ENCODE measurements around the gene GORASP2.
"Not testable (repeated sequence)": the region's sequence is repeated elsewhere in the genome, so short reads cannot be mapped to it uniquely, and the experiment has no call there.

GORASP2 gene

DNA sequence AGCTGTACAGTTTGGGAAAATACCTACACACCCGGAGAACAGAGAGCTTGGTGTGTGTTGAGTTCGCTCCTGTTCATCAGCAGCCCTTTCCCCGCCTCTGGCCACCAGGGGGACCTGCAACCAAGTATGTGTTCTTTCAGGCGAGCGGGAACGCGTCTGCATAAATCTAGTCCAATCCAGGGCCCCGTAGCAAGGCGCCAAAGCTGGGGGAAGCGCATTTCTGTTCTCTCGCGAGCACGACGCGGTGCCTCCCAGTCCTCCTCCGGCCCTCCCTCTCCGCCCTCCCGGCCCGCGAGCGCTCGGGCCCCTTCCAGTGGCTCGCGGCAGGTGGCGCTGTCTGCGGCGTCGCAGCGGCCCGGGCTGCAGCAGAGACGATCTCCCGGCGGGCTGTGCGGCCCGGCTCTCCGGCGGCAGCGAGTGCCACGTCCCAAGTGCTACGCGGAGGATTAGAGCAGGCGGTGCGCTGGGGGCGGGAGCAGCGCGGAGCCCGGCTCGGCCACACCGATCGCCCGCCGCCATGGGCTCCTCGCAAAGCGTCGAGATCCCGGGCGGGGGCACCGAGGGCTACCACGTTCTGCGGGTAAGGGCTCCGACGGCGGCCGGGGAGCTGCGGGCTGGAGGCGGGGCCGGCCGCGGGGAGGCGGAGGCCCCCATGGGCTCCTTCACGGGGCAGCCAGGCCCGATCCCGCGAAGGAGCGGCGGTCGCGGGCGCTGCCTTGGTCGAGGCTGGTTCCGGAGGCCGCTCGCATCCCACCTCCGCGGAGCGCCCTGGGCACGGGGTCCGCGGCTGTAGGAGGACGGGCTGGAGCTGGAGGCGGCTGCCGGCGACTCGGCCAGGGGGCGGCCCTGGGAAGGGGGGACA is at the start of gene GORASP2:
GORASP2 (plus strand) TSS at position 430 of the 862 bp plus-strand sequence; CDS start at position 518, 88 bp downstream.
- DNase-seq (ENCODE audit: low spot score), result peak; percentile 99

DNA sequence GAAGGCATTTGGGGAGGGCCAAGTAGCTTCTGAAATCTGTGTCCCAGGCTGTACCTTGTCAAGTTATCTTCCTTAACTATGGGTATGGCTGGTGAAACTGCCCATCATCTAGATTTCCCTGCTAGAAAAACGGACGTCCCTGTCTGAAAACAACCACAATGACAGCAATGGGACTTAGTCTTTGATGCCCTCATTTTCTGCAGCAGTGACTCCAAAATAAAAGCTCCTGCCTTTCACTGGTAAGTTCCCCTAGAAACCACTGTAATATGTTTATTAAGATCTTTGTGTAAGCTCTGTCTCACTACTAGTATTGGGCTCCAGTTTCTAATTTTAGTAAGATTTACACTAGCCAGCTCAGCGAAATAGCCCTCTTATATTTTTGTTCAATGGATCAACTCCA is 47.2 kb upstream of the GORASP2 start:
- no peak for DNase-seq (ENCODE audit: low spot score)

DNA sequence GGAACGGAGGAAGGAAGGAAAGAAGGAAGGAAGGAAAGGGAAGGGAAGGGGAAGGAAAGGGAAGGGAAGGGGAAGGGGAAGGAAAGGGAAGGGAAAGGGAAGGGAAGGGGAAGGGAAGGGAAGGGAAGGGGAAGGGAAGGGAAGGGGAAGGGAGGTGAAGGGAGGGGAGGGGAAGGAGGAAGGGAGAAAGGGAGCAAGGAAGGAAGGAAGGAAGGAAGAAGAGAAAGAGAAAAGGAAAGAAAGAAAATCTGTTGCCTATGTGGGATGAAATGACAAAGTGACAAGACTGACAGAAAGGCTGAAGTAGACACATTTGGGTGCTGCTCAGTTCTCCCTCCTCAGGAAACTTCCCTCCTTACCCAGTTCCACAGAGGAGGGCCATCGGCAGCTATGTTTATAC is 46.3 kb upstream of the GORASP2 start:
- no peak for DNase-seq (ENCODE audit: low spot score)

DNA sequence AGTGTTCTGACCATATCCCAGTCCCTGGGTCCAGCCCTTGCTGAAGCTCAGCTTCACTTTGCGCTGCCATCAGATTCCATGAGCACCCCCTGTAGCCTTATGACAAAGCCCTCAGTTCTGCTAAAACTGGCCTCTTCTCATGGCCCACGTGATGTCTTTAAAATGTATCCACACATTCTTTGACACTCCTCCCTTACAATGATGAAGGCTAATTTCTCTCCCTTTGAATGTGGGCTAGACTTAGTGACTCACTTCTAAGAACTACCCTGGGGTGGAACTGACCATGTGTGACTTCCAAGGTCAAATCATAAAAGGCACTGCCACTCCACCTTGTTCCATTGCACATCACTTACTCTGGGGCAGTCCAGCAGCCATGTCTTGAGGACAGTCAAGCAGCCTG is 45.4 kb upstream of the GORASP2 start:
- DNase-seq (ENCODE audit: low spot score), result no peak

DNA sequence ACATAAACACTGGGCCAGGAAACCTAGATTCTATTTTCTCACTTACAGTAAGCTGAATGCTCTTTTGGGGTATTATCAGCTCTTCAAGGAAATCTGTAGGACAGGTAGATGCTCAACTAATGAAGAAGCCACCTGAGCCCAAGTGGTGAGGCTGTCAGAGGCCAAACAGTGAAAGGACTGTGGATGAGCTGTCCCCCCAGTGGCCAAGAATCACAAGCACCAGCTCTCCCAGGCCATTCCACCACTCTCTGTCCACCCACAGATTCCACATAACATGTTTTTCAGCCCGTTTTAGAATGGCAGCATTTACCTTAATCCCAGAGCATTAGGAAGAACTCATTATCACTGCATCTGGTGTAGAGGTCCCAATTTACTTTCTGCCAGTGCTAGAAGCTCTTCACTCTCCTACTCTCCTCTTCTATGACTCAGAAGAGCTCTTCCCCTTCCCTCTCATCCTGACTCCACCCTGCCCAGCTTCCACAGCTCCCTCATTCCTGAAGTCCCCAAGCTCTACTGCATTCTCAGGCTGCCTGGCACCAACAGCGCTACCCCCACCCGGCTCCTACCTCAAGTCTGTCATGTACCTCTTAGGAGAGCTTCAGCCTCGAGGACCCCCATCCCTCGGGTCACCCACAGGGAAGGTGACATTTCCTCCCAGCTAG is 43.8 kb upstream of the GORASP2 start:
- no peak for DNase-seq (ENCODE audit: low spot score)

DNA sequence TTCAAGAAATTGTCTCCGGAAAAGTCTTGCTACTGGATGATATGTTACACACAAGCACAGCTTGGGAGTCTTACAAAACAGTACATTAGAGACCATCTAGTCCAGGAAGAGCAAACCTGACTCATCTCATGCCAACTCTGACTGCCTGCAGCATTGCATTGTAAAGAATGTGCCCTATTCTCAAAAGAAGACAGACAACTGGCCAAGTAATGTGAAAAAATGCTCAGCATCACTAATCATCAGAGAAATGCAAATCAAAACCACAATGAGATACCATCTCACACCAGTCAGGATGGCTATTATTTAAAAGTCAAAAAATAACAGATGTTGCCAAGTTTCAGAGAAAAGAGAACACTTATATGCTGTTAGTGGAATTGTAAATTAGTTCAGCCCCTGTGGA is 42.7 kb upstream of the GORASP2 start:
- no peak for DNase-seq (ENCODE audit: low spot score)

DNA sequence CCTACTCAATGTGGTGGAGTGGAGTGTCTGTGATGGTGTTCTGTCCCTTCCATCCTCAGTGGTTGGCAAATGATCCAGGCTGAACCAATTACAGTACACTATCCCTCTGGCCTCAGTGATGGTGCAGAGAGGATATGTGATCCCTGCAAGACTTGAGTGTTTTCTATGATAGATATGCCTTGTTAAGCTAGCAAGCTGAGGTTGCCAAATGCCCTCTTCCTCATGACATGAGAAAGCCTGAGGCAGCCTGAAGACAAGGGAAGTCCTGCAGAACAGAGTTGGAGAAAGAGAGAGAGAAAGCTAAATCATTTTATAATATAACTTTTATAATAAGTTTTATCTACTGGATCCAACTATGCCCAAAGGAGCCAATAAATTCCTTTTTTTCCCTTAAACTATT is 41.6 kb upstream of the GORASP2 start:
- no peak for DNase-seq (ENCODE audit: low spot score)

DNA sequence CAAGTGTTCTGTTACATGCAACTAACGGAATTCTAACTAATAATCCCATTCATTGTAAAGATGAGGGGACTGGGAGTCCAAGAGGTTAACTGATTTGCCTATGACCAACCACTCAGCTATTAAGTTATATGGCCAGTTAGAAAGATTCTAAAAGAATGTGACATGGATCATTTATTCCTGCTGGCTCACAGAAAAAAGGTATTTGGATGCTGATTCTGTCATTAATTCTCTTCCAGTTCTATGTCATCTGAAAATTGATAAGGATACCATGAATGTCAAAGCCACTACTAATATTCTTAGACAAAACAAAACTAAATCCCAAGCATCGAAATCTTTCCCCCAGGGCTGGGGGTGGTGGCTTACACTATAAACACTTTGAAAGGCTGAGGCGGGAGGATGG is 41.2 kb upstream of the GORASP2 start:
- no peak for DNase-seq (ENCODE audit: low spot score)

DNA sequence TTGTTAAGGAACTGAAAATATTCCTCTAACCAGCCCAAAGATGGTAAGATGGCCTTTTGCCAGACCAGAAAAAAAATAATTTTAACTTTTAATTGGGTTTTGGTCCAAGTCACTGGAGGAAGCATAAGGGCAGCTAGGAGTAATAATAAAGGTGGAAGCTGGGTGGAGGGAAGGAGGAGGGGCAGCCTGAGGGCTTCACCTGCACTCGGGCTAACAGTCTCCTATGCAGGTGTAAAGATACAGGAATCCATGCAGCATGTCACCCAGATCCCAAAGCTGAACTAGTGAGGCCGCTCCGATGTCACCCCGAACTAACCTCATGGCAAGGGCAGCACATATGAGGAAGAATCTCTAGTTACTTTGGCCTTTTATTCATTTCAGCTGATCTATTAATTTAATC is 37.2 kb upstream of the GORASP2 start:
- DNase-seq (ENCODE audit: low spot score), result no peak

DNA sequence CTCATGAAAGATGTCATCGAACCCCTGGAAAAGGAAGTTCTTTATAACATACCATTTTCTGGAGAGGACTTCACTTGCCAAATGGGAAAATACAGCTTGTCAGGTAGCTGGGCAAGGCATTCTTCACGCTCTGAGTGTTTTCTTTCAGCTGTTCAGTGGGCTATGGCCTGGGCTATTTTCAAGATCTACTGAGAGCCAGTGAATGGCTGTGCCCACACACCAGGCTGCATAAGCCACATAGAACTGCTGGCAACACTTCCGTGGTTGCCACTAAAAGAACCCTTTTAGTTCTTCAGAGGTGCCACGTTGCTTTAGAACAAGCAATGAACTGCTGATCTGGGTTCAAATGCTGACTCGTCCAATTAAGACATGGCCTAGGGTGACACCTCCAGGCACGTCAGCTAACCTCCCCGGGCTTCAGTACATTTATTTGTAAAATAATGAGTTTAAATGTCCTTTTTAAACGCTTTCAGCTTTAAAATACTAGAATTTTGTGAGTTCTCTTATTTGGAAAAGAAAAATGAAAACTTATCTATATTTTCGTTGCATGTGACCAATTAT is 36.6 kb upstream of the GORASP2 start:
- no peak for DNase-seq (ENCODE audit: low spot score)

DNA sequence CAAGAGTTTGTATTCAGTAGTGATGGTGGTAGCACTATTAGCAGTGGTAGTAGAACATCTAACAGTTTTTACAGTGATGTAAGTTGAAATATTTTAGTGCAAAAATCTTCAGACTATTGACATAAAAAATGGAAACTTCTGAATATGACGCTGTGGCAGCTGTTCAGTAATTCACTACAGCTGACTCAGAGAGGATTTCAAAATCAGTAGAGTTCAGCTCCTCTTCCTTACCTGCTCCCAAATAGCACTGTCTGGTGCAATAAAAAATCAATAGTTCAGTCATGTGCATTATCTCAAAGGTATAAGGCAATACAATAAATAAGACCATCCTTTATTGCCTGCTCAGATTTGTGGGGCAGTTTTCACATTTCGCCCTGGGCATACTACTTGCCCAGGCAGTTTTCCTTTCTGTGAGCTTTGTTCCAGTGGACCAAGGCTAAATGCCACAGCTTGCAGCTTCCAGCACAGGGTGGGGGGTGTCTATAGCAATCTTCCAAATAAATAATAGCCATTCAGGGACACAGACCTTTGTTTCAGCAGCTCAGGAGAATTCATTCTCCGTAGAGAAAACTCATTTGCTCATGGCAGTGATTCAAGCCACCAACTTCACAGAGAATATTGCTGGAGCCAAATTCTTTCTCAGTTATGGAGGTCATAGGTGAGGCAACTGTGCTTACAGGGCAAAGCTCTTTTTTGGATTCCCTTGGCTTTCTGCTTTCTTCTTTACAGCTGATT is 33.9 kb upstream of the GORASP2 start:
- DNase-seq (ENCODE audit: low spot score), result no peak

DNA sequence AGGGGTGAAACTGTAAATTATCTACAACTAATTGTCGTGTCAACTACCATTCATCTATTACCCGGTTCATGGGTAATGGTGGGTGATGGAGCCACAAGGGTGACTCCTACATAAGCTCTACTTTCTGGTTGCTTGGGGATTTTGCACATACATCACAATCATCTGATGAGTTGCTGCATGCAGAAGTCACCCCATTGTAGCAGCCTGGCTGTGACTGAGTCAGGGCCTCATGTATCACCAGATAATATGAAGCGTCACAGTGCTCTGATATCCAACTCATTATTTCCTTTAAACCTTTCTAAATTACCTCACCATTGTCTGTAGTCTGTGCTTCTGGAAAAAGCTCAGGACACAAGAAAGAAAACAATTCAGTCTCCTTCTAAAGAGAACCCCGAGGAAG is 32.4 kb upstream of the GORASP2 start:
- no peak for DNase-seq (ENCODE audit: low spot score)

DNA sequence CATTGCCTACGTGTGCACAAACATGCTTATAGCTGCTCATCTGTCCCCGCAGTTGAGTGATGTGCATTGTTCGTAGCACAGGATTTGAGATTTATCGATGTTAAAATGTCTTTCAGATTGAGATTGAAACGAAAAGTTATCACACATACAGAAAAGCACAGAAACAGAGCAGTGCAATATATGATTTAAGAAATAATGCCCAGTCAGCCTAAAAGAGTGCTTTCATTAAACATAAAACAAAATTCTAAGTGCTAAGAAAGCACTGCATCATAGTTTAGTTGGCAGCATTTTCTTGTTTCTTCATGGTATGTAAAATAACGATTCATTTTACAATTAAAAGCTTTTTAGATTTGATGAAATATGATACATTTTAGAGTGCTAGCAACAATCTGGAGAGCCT is 31.9 kb upstream of the GORASP2 start:
- DNase-seq (ENCODE audit: low spot score), result no peak

DNA sequence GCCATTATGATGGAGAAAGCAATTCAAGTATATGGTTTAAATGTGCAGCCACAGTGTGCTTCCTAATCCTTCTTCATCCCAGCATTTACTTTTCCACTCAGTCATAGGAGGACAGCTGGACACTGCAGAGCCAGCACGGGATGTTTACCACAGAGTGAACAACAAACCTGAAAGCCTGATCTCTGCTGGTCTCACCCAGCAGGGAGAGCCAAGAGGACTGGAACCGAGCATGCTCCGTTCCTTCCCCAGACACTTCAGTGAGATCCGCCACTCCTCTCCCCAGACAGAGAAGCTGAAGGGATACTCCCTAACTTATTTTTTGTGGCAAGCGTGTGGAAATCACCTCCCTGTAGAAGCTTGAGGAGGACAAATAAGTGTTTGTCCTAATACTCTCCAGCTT is 23.2 kb upstream of the GORASP2 start:
- DNase-seq (ENCODE audit: low spot score), result no peak

DNA sequence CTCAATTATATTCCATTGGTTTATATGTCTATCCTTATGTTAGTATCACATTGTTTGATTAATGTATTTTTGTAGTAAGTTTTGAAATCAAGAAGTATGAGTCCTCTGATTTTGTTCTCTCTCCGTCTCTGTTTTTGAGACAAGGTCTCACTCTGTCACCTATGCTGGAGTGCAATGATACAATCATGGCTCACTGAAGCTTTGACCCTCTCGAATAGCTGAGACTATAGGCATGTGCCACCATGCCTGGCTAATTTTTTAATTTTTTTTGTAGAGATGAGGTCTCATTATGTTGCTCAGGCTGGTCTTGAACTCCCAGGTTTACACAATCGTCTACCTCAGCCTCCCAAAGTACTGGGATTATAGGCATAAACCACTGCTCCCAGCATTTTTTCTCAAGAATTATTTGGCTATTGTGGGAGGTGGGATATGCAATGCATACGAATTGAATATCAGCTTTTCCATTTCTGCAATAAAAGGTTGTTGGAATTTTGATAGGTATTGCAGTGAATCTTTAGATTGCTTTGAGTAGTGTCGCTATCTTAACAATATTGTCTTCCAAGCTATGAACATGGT is 17.7 kb upstream of the GORASP2 start:
- DNase-seq (ENCODE audit: low spot score), result no peak

DNA sequence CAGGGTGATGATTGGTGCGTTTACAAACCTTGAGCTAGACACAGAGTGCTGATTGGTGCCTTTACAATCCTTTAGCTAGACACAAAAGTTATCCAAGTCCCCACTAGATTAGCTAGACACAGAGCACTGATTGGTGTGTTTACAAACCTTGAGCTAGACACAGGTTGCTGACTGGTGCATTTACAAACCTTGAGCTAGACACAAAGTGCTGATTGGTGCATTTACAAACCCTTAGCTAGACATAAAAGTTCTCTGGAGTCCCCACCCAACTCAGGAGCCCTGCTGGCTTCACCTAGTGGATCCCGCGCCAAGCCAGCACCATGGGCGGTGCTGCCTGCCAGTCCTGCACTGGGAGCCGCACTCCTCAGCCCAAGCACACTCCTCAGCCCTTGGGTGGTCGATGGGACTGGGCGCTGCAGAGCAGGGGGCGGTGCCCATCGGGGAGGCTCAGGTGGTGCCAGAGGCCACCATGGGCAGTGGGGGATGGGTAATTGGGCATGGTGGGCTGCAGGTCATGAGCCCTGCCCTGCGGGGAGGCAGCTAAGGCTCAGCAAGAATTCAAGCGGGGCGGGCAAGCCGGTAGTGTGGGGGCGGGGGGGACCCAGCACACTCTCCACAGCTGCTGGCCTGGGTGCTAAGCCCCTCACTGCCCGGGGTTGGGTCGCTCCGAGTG is 13.9 kb upstream of the GORASP2 start:
- DNase-seq (ENCODE audit: low spot score), result not testable (repeated sequence)

DNA sequence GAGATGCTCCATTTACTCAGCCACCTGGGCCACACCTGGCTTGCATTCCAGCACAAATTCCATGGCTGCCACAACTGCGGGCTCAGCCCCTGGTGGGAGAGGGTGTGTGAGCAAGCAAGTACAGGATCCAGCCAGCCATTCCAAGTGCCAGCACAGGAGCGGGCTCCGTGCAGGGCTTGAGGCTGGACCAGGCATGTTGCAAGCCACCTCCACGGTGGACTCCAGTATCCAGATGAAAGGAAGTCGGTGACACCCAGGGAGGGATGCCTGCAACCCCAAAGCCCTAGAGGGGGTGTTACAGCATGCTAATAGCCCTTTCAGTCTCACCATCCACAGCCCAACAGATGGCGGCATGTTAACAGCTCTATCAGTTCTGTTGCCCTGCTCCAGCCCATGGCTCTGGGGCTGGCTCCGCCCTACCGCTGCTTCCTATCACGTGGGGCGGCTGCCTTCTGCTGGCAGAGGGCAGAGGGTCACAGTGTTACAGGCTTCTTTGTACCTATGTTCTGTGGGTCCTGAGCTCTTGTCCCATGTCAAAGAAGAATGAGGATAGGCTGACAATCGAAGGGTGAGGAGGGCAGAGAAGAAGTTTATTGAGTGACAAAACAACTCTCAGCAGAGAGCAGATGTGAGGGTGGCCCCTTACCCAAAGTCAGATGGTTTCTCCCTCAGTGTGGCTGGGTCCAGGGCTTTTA is 11.7 kb upstream of the GORASP2 start:
- DNase-seq (ENCODE audit: low spot score), result no peak

DNA sequence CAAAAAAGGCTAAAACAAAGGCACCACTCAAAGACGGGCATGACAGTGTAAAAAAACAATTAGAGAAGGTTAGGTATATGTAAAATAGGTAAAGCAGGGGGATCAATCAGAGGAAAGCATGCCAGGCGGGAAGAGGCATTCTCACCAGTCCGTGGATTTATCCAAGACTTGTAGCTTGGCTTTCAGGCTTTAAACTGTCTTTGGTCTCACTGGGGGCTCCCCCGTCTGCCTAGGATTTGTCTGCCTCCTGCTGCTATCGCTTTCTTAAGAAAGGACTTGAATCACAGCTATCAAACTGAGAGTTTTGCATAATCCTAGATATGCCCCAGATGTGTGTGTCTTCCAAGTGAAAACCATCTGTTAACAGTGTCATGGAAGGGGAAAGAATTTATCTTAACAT is 11.1 kb upstream of the GORASP2 start:
- no peak for DNase-seq (ENCODE audit: low spot score)

DNA sequence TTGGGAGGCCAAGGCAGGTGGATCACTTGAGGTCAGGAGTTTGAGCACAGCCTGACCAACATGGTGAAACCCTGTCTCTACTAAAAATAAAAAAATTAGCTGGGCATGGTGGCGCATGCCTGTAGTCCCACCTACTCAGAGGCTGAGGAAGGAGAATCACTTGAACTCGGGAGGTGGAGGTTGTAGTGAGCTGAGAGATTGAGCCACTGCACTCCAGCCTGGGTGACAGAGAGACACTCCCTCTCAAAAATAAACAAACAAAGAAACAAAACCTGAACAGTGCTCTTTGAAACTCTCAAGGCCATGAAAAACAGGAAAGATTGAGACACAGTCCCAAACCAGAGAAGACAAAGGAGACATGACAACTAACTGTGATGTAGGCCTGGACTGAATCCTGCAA is 7.2 kb upstream of the GORASP2 start:
- not testable (repeated sequence) for DNase-seq (ENCODE audit: low spot score)

DNA sequence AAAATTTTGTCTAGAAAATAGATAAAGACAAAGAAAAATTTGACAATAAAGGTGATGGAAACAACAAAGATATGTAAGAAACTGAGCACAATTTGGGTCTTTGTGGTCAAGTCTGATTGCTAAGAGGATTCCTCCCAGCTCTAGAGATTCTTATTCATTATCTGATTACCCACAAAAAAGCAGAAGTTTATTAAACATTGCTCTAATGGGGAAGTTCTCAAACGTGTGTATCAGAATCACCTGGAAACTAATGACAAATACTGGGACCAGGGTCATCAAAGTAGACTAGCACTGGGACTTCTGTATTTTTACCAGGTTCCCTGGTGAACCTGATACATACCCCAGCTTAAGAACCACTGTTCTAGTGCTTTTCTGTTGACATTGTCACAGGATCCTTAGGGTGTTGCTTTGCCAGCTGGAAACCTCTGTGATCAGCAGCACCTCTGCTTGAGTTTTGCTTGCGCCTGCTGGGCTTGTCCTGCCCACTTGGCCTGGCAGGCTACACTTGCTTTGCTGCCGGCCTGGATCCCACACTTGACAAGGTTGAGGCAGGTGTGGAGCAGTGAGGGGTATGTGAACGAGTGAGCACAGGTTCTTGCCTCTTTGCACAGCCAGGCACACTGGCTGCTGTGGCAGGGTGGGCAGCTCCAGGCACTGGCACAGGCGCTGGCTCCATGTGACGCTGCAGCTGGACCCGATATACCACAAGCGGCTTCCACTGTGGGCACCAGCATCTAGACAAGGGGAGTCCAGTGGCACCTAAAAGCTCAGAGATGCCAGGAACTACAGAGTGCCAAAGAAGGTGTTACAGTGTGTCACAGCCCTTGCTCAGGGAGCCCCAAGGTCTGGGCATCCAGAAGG is 6.2 kb upstream of the GORASP2 start:
- no peak for DNase-seq (ENCODE audit: low spot score)
